ENCODE results near the gene VIPR2.
"Not testable (repeated sequence)": the region's sequence is repeated elsewhere in the genome, so short reads cannot be mapped to it uniquely, and the experiment has no call there.

The VIPR2 gene

DNA sequence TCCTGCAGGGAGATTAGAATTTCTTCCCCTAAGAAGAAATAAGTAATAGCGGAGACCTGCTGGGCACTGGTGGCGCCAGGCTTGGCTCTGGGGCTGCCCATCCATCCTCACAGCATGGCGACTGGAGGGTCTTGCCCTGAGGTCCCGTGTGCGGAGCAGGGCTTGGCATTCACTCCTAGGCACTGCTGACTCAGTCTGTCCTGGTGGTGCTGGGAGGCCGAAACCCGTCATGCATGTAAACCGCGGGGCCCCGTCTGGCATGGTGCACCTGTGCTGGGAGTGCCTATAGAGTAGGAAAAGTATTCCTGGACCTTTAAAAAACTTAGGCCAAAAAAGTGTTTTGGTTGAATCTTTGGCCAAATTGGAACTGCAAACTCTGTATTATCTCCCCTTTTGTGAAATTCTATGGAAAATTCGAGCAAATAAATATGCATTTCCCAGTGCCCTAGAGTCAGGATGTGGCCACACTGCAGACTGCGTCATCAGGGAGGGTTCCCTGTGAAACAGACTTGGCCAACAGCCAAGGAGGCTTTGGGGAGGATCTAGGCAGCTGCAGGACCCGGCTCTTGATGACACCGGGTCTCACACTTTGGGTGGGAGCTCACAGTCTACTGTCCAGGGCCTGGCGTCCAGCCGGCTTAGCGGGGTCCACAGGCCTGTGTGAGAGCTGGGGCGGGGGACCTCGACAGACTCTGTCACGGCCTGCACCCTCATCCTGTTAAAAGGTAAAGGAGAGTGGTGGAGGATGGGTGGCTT lies 122.3 kb downstream of the VIPR2 start:
- DNase-seq = no peak

DNA sequence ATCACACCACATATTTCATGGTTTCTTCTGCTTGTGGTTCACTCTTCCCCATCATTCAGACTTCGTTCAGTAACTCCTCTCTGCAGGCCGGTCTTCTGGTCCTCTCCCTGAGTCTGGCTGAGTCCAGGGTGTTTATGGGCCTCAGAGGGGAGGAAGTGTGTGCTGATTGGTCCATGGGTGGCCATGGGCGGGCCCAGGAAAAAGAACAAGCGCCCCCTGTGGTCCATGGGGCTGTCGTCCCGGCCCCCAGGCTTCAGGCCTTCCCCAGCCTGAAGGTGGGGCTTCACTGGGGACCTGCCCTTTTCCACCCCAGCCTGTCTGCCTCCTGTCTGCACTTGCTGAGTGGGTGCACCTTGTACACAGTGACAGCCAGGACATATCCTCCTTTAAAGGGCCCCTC lies 123.7 kb downstream of the VIPR2 start:
- no peak for DNase-seq

DNA sequence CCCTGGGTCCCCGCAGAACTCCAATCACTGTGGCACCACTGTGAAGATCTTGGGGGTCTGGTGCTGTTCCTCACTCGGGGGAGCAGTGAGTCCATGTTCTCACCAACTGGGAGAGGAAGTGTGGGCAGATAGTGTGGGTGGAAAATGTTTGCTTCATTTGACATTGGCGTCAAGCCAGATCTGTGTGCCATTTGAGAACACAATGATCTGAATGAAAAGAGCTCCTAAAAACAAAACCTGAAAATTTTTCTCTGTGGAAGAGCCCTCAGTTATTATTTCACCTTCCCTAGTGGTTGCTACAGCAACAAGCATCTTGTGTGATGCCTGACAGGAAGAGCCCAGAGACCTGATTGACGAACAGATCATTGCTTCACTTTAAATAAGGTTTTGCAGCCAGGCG lies 125.6 kb downstream of the VIPR2 start:
- no peak for DNase-seq

DNA sequence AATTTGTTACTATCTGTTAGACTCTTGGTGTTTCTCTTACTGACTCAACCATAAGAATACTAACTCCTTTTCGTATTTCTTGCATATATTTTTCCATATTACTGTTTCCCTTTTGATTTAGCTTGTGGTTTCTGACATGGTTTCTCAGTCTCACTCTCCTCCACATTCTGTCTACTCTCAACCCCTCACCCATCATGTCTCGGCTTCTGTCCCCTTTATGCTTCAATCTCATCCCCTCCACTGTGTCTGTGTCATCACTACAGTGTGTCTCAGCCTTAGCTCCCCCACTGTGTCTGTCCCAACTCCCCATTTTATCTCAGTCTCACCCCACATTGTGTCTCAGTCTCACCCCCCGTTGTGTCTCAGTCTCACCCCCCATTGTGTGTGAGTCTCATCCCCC lies 126.9 kb downstream of the VIPR2 start:
- DNase-seq = peak; percentile 39 to 41

DNA sequence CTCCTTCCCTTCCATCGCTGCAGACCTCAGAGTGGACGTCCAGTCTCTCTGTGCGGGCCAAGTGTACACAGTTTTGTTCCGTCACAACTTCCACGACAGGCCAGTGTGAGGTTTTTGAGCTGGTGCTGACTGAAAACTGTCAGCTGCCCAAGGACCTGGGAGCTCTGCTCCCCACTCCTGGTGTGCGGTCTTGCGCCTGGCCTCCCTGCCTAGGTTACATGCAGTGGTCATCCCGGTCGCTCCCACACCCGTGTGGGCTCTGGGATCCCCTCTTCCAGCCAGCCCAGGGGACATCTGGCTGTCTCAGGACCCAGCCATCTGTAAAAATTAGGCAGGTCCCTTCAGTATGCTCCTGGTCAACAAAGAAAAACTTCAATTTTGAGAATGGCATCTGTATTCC lies 127.5 kb downstream of the VIPR2 start:
- no peak for DNase-seq

DNA sequence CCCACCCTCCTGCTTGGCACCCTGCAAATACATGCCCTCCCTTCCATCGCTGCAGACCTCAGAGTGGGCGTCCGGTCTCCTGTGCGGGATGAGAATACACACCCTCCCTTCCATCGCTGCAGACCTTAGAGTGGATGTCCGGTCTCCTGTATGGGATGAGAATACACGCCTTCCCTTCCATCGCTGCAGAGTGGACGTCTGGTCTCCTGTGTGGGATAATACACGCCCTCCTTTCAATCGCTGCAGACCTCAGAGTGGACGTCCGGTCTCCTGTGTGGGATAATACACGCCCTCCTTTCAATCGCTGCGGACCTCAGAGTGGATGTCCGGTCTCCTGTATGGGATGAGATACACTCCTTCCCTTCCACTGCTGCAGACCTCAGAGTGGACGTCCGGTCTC lies 128.1 kb downstream of the VIPR2 start:
- no peak for DNase-seq

DNA sequence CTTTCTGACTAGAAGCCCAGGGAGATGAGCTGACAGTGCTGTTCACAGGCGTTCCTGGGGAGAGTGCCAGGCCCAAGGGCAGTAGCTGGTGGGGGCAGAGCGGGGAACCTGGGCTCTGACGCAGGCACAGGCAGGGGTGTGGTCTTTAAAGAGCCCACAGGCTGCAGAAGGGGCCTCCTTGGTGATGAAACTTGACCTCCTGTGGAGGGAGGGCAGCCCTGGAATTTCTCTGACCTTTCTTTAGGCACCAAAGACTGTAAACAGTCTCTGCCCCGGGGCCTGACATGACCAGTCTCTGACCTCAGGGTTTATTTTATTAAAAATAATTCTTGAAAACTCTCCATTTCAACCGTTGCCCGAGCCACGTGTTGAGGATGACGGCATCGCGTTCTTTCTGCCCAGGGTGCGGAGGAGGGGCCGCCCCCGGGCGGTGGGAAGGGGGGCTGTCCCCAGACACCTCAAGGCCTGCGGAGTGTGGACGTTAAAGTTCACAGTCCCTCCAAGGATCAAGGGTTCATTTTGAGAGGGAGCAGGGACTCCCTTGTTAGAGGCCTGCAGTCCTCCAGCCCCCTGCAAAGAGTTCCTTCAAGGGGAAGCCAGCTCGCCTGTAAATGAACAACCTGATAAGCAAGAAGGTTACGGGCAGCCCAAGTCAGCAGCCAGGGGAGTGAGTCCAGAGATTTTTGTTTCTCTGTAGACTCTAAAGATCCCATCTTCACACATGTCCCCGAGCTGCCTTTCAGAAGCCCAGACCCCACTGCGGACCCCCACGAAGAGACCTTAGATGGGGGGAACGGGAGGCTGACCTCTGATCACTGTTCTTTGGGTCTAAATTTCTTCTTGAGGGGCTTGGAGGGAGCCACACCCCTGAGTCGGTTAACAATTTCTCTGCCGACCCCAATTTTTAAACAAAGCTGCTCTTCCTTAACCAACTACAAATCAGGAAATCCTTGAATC lies 128.9 kb downstream of the VIPR2 start:
- no peak for DNase-seq

DNA sequence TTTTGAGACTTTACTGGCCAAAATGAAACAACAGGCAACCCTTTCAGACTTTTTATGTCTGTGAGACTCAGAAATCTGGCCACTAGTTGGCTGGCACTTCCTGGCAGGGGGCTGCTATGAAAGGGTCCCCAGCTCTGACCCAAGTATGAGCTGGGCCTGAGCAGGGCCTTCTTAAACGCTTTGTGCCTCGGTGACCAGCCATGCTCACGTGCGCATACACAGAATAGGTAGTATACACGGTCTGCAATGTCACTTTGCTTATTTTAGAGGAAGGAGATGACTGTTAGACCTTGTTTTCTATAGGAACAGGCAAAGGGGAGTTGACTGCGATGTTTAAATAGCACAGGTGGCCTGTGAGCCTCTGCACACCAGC lies 129.6 kb downstream of the VIPR2 start:
- DNase-seq = no peak

DNA sequence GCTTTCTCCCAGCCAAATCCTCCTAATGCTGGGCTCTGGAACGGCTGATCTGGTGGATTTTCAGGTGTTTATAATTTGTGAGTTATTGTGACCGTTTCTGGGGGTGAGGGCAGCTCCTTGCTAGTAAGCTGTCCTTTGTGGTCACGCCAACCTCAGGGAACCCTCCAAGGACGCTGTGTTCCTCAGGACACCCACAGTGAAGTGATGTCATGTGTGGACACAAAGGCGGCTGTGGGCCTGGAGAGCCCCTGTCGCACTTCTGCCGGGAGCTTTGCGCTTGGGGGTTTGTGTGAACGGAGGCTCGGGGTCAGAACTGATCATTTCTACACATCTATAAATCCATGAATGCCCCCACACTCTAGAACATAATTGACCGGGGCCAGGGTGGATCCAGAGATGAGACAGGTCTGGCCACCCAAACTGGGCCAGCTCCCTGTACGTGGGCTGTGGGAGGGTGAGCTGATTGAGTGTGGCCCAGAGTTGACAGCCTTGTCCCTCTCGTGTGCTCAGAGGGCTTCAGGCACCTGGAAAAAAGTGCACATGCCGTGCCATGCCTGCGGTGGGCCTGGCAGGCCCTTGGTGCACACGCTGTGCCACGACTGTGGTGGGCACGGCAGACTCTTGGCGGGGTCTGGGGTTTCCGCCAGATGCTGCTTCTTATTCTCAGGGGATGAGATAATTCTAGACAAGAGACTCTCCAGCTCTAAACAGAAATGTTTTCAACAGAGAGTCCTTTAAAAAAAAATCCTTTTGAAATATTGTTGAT lies 130.2 kb downstream of the VIPR2 start:
- no peak for DNase-seq

DNA sequence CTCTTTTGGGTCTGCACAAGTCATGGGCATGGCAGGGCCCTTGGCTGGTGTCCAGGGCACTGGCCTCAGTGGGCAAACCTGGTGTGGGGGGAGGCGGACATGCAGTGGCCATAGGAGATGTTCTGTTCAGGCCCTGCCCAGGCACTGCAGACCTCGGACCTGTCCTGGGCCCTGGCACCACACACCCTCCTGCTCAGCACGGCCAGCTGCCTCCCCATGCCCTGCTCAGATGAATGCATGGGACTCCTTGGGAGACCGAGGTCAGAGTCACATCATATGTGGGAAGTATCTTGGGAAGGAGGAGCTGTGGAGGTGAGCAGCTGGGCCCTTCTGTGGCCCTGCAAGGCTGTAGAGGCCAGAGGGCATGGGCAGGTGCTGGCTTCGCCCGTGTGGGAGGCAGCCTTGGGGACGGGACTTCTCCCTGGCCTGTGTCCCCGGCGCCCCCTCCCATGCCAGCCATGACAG lies 130.8 kb downstream of the VIPR2 start:
- DNase-seq = no peak

DNA sequence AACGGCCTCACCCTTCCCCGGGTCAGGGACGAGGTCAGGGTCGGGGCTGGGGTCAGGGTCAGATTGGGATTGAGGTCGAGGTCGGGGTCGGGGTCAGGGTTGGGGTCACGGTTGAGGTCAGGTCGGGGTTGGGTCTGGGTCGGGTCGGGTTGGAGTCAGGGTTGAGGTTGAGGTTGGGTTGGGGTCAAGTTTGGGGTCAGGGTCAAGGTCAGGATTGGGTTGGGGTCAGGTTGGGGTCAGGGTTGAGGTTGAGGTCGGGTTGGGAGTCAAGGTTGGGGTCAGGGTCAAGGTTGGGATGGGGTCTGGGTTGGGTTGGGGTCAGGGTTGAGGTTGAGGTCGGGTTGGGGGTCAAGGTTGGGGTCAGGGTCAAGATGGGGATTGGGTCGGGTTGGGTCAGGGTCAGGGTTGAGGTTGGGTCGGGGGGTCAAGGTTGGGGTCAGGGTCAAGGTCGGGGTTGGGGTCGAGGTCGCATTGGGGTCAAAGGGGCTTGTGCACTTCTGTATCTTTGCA lies 131.4 kb downstream of the VIPR2 start:
- no peak for DNase-seq

DNA sequence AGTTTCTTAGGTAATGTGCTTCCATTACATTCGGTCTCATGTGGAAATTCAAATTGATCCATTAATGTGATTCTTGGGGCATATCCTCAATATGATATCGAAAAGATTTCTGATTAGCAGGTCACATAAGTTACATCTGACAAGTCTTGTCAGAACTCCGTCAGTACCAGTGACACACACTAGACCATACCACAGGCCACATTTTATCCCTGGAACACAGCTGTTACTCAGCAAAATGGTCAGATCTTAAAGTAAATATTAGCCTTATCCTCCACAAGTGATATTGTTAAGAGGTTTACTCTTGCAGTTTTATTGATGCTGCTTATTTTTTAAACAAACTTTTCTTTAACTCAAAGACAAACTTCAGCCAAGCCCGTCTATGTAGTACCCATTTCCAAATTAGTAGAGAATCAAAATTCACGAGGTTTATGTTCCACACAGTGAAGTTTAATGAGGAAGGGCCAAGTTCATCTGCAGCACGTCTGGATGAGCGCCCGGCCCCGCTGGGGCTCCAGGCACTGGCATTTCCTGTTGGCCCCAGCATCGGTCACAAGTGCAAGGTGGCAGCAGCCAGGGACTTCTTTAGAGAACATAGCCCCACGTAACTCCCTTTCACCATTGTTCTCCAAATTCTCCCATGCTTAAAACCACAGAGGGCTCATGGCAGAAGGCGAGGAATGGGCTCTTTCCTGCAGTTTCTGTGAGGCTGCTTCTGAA lies 132.2 kb downstream of the VIPR2 start:
- no peak for DNase-seq

DNA sequence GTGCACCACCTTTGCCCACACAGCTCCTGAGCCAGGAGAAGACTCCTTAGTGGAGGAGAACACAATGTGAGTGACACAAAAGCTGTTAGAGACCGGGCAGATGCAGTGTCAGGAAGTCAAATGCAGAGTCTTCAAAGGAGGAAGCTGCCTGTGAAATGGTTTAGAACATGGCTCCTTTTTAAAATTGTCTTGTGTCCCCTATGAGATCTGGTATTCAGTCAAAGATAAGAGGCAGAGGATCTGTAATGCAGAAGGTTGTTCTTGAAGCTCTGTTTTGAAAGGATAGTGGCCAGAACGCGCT lies 133.0 kb downstream of the VIPR2 start:
- no peak for DNase-seq

DNA sequence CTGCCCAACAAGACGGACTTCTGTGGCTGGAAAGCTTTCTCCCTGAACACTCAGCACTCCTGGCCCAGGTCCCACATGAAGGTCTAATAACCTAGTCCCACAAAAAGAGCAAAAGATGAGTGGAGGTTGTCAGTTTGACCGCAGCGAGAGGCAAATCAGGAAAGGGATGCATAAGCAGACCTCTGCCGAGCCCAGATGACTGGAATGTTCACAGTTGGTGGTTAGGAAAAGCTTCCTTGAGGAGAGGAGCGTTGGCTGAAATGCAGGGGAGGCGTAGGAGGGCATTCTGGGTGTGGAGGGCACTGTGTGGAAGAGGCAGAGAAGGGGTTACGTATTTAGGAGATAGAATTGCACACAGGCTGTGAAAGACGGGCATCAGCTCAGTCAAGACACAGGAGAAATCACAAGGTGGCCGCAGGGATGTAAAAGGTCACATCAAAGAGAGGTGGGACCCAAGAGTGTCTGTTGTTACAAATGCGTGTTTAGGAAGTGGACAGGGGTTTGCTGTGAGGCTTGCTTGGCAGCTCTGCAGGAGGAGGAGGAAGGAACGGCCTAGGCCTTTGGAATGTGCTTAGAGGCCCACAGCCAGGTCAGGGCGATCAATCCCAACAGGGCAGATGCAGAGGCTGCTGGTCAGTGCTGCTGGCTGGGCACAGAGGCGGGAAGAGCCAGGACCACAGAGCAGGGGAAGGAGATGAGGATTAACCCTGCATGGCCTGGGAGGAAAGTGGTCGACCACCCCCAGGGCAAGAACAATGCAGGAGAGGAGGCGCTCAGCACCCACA lies 133.5 kb downstream of the VIPR2 start:
- no peak for DNase-seq

DNA sequence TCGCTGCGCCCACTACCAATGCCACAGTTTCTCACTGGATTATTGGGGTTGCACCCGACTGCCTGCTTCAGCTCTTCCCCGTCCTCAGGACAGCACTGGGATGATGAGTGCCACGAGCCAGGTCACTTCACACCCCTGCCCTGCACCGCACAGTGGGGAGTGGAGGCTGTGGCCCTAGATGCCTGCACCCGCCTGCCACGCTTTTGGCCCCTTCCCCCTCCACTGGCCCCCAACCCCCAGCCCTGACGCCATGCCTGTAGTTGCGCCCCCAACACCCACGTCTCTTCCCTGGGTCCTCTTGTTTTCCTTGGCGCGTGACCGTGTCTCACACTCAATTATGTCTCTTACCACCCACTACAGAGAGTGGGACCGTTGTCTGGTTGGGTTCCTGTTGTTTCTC lies 134.3 kb downstream of the VIPR2 start:
- DNase-seq = no peak

DNA sequence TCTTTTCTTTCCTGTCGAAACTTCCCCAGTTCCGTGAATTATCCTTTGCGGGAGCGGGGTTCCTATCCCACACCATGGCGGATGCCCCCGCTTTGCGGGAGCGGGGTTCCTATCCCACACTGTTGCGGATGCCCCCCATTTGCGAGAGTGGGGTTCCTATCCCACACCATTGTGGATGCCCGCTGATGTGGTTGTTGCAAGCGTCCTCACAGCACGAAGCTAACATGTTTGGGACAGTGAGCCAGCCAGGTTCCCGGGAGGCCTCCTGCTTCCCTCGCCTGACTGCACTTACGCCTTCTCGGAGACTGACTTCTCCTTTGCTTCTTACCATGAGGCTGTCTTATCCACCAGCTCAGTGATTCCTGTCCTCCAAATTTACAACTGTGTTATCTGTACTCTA lies 134.7 kb downstream of the VIPR2 start:
- DNase-seq = no peak

DNA sequence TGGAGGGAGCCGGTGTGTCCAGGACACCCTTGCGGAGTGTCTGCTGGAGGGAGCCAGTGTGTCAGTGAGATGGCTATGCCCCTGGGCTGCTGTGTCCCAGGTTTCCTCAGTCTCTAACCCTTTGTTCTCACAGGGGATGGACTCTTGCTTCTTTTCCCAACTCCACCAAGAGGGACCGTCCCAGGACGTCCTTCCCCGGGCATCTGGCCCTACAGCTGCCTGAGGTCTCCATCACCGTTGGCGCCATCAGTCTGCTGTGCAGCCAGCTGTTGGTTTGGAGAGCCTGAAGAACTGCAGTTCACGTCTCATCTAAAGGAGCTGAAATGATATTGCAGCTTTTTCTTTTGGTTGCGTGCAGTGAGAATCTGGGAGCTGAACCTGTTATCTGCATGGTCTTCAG lies 136.2 kb downstream of the VIPR2 start:
- no peak for DNase-seq

DNA sequence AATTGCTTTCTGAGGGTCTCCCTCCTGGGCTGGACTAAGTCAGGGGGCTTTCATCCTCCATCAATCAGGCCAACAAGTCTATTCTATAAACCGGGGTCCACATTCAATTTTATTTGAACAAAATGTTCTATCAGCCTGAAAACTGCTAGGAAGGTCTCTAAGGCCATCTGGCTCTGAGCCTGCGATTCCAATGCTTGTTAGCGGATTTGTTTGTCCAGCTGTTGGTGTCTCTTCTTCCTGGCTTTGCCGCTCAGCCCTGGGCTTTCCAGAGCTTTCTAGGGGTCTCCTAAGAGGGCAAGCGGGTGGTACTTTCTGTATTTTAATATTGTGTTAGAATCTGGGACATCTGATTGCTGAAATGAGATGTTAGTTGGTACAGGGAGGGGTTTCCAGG lies 136.7 kb downstream of the VIPR2 start:
- DNase-seq = no peak

DNA sequence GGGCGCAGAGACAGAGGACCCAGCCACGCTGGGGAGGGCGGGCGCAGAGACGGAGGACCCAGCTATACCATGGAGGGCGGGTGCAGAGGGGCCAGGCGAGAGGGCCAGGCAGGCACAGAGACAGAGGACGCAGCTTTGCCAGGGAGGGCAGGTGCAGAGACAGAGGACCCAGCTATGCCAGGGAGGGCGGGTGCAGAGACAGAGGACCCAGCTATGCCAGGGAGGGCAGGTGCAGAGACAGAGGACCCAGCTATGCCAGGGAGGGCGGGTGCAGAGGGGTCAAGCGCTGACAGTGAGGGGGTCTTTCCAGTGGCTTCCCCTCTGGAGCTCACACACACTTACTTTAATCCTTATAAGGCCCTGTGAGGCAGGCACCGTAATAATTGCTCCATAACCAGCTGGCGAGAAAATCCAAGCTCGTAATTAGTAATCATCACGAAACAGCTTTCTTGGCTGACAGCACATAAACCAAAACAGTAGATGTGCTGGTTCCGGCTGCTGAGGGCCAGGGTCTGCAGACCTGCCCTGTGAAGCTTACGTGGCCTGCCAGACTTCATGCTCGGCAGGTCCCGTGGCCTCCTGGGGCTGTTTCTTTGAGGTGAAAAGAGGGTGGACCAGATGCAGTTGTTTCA lies 137.2 kb downstream of the VIPR2 start:
- no peak for DNase-seq

DNA sequence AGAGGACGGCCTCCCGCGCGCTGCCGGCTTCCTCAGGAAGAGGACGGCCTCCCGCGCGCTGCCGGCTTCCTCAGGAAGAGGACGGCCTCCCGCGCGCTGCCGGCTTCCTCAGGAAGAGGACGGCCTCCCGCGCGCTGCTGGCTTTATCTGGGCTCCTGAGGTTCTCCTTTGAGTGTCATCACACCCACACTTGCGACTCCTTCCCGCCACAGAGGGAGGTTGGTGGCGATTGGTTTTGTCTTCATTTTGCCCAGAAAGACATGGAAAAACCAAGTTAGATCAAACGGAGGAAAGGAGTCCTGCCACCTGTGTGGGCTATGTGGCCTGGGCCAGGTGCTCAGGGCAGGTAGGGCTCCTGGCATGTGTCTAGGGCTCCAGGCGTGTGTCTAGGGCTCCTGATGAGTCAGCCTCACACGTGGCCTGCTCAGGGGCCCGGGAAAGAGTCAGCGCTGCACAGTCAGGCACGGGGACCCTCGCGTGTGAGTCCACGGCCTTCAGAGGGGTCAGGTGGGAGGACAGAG lies 138.0 kb downstream of the VIPR2 start:
- DNase-seq = no peak

DNA sequence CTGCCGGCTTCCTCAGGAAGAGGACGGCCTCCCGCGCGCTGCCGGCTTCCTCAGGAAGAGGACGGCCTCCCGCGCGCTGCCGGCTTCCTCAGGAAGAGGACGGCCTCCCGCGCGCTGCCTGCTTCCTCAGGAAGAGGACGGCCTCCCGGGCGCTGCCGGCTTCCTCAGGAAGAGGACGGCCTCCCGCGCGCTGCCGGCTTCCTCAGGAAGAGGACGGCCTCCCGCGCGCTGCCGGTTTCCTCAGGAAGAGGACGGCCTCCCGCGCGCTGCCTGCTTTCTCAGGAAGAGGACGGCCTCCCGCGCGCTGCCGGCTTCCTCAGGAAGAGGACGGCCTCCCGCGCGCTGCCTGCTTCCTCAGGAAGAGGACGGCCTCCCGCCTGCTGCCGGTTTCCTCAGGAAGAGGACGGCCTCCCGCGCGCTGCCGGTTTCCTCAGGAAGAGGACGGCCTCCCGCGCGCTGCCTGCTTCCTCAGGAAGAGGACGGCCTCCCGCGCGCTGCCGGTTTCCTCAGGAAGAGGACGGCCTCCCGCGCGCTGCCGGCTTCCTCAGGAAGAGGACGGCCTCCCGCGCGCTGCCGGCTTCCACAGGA lies 138.6 kb downstream of the VIPR2 start:
- DNase-seq = not testable (repeated sequence)

Data from activated T-cell treated with anti-CD3 and anti-CD28 coated beads, Interleukin-2, amount 50 U/mL, for 48 hours (primary cell).